Loucy (cell line): Measurements from ENCODE around the gene CLSTN1.

Source experiments
- CTCF ChIP-seq: fragments of 200-600 bp; sonication (generic); conservative IDR thresholded peaks from 2 replicates; pipeline ENCODE4 v1.5.1; 2014; ENCODE audit warnings: mild to moderate bottlenecking, antibody characterized with exemption, low read length
- EZH2phosphoT487 ChIP-seq: fragments of 200-600 bp; IDR thresholded peaks from 2 replicates; pipeline ENCODE4 v1.6.1; 2018; ENCODE audit warnings: antibody characterized with exemption, mild to moderate bottlenecking, moderate library complexity, borderline replicate concordance

- no peak for TF ChIP-seq CTCF
- TF ChIP-seq EZH2phosphoT487: no peak
Measured at GRCh38 chr1:9872430-9873165, 48.8 kb upstream of the CLSTN1 start.
